Pulmonary artery endothelial cell (primary cell): ENCODE results near the gene C1RL. TPM values are rescaled to one million over a fixed set of nuclear protein-coding genes. Genes with fewer than 3 reads are reported as not detected.

ENCODE experiments used
- DNase-seq: peaks from one replicate; pipeline ENCODE4 v3.0.0-alpha.2; 2011; ENCODE audit warnings: low read depth, low spot score
- total RNA-seq: library from RNA; depleted of rRNA; stranded (reverse); fragments of >200 nt; gene quantifications from 2 replicates; pipeline ENCODE4 v1.2.3, GENCODE V29; 2014

The C1RL gene, protein sequence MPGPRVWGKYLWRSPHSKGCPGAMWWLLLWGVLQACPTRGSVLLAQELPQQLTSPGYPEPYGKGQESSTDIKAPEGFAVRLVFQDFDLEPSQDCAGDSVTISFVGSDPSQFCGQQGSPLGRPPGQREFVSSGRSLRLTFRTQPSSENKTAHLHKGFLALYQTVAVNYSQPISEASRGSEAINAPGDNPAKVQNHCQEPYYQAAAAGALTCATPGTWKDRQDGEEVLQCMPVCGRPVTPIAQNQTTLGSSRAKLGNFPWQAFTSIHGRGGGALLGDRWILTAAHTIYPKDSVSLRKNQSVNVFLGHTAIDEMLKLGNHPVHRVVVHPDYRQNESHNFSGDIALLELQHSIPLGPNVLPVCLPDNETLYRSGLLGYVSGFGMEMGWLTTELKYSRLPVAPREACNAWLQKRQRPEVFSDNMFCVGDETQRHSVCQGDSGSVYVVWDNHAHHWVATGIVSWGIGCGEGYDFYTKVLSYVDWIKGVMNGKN
- 15.6 and 19.7 TPM in 2 replicates for total RNA-seq

DNA sequence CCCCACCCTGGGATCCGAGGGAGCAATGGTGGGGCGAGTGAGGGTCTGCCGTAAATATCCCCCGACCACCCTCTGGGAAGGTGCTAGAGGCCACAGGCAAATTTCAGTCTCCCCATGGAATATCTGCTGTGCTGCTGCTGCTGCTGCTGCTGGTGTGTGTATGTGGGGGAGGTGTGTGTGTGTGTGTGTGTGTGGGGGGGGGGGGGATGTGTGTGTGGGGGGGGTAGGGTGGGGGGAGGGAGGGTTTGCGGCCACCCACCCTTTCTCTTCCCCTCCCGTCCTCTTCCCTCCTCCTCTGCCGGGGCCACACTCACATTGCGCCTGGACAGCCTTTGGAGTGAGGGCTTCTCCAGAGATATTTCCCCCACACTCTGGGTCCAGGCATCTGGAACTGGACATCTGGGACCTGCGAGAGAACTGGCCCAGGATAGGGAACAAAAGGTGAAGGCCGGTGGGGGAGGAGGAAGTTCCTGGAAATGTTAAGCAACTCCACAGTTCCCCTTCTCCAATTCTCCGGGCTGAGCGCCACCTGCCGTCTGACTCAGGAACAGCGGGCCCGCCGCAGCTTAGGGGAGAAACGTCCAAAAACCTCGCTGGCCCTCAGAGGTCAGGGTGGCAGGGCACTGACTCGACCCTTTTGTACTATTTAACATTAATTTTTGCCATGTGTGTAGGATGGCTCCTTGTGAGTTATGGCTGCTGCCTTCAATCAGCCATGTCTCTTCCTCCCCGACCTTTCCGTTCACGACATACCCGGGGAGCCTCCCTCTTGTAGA is at the start of gene C1RL:
C1RL (minus strand) TSS at position 419 of the 776 bp plus-strand sequence; CDS start at position 385, 34 bp downstream.
- peak; percentile 33 for DNase-seq

DNA sequence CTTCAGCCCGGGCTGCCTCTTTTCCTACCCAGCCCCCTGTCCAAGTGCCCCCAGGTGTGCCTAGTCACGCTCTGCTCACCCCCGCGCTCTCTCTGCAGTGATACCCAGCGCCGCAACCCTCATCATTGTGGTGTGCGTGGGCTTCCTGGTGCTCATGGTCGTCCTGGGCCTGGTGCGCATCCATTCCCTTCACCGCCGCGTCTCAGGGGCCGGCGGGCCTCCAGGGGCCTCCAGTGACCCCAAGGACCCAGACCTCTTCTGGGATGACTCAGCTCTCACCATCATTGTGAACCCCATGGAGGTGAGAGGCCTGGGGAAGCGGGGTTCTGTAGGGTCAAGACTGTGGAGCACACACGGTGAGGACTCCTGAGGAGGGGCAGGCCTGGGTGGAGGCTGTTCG is 48.4 kb upstream of the C1RL start:
- DNase-seq, result no peak

- DNase-seq, result no peak
Measured at GRCh38 chr12:7156259-7157197, 47.5 kb upstream of the C1RL start.

DNA sequence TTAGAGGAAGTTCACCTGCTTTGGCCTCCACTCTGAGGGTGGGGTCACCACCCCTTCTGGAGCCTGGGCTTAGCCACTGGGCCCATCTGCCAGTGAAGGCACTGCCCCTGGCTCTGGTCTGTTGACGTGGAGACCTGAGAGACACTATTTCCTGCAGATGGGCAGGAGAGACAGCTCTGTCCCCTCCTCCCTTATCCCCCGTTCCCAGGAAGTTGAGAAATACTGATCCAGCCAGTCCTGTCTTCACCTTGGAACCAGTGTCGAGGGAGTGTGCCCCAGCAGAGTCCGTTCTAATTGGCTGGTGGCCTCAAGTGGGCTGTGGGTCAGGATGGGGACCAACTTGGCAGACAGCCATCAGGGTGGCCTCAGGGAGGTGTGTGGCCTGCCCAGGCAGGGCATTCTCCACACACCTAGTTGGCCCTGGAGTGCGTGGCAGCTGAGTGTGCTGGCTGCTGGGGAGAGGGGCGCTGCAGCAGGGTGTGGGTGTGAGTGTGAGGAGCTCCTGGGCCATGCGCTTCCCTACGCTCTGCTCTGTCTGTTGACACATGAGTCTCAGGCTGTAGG is 46.5 kb upstream of the C1RL start:
- no peak for DNase-seq

- DNase-seq, result no peak
Measured at GRCh38 chr12:7154901-7155470, 46.0 kb upstream of the C1RL start.

GRCh38 chr12:7154042-7154441 is 45.0 kb upstream of the C1RL start:
- DNase-seq, result no peak

DNA sequence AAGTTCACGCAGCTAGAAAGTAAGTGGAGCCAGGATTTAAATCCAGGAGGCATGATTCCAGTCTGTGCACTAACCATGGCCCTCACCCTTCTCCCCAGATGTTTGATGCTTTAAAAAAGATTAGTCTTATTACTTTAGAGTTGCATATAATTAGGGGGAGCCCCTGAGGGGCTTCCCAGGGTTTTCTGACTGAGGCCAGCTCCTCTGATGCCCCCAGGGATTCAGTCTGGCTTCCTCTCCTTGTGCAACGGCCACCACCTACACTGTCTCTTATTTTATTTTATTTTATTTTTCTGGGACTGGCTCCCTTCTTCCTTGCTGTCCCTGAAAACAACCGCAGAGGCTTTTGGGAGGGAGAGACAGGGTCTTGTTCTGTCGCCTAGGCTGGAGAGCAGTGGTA is 43.8 kb upstream of the C1RL start:
- DNase-seq, result no peak

DNA sequence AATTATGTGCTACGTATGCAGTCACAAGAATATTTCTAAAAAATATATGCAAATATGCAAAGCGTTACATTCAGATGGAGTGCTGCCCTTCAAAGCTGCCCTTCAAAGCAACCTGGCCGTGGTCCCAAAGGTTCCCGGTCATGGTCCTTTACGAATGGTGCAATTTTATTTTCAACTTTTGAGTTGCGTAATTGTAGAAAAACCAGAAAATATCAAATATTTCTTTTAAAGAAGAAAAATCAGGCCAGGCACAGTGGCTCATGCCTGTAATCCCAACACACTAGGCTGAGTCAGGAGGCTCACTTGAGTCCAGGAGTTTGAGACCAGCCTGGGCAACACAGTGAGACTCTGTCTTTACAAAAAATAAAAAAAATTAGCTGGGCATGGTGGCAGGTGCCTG is 42.5 kb upstream of the C1RL start:
- no peak for DNase-seq

- no peak for DNase-seq
Measured at GRCh38 chr12:7150841-7151240, 41.8 kb upstream of the C1RL start.

- DNase-seq, result no peak
Measured at GRCh38 chr12:7150356-7150755, 41.3 kb upstream of the C1RL start.

DNA sequence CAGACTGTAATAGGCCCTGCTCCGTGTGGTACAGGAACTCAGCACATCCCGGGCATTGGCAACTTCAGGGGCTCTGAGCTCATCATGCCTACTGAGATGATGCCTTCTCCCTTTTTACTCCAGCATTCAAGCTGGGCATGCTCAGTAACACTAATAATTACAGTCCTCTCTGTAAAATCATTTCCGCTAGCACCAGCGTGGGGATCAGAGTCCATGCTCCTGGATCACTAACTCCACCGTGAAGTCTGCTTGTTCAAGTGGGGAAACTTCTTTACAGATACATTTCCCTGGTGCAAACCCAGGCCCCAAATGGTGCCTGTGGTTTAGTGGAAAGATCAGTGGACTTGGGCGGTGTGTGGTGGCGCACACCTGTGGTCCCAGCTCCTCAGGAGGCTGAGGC is 37.9 kb upstream of the C1RL start:
- DNase-seq, result no peak

GRCh38 chr12:7146228-7146627 is 37.2 kb upstream of the C1RL start:
- DNase-seq, result no peak

GRCh38 chr12:7145671-7146070 is 36.7 kb upstream of the C1RL start:
- no peak for DNase-seq

GRCh38 chr12:7144414-7145120 is 35.6 kb upstream of the C1RL start:
- no peak for DNase-seq

DNA sequence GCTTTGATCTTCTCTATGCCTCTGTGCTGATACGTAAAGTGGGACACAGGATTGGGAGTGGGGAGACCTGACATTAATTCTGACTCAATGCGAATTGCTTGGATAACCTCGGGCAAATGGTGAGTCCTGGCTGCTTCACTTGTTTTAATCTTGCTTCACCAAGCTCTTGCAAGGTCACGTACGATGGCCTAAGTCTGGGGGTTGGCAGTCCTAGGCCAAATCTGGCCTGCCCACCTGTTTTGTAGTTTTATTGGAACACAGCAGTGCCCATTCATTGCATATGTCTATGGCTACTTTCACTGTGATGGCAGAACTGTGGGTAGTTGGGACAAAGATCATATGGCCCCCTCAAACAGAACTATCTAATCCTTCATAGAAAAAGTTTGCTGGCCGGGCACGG is 34.5 kb upstream of the C1RL start:
- no peak for DNase-seq

DNA sequence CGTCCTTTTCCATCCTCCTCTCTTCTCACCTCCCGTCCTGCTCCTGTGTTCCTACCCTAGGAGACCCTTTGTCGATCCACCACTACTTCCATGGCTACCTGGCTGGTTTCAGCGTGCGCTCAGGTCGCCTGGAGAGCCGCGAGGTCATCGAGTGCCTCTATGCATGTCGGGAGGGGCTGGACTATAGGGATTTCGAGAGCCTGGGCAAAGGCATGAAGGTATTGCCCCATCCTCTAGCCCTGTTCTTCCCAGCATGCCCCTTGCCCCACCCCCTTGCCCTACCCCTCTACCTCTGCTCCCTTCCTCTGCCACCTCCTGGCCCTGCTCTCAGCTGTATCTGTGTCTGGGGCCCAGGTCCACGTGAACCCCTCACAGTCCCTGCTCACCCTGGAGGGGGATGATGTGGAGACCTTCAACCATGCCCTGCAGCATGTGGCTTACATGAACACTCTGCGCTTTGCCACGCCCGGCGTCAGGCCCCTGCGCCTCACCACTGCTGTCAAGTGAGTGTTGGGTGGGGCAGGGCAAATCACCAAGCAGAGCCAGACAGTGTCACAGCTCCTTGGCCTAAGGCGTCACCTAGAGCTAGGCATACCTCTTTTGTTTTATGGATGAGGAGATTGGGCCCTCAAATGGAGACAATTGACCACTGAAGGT is 33.9 kb upstream of the C1RL start:
- DNase-seq, result no peak

- no peak for DNase-seq
Measured at GRCh38 chr12:7142056-7142644, 33.1 kb upstream of the C1RL start.

- DNase-seq, result no peak
Measured at GRCh38 chr12:7141351-7142005, 32.5 kb upstream of the C1RL start.

DNA sequence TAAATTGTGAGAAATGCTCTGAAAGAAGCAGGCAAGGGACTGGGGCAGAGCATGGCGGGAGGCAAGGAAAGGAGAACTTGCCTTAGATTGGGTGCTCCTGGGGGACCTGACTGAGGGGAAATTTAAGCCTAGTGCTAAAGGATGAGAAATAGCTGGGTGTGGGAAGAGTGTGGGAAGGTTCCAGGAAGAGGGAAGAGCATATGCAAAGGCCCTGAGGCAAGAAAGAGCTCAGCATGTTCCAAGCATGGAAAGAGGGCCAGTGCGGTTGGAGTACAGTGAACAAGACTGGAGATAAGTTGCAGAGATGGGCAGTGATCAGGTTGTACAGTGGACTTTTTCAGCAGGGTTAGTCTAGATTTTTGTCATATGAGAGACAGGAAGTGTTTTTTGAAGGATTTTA is 30.2 kb upstream of the C1RL start:
- DNase-seq, result no peak
